ENCODE measurements around the gene APOA1. TPM values are rescaled to one million over a fixed set of nuclear protein-coding genes. Genes with fewer than 3 reads are reported as not detected.

APOA1 gene
- total and polyA plus RNA-seq, 2 of the 4 experiments (the other 2 are of a cell fraction), result 0.18 to 0.89 TPM

GRCh38 chr11:116821050-116821918, 16.1 kb downstream of the APOA1 start:
- in situ Hi-C loops (cut with MboI; ENCODE audit: low sequenced_read_pairs) (no loop called here), dilution Hi-C loops (cut with HindIII; ENCODE audit: low sequenced_read_pairs, unreplicated experiment) (no loop called here), intact Hi-C loops (cut with micrococcal nuclease) (no loop called here)
- ATAC-seq (ENCODE audit: low read depth) (no peak), DNase-seq (no peak)
- ChIA-PET POLR2A (ENCODE audit: unreplicated experiment) (no interaction called here), CTCF (interaction anchor here (1.5 kb wide), 1 partner anchor 30 kb away, joined by 3 read pairs; the partner anchor contains the start of gene APOA5)
- no peak overlapping the region for H4K5ac ChIP-seq (ENCODE audit: low read depth, low read length)
- H2BK15ac ChIP-seq (ENCODE audit: low read depth, low read length), result no peak overlapping the region
- H3K4me1 ChIP-seq (ENCODE audit: control insufficient read depth, insufficient read depth, low read length), result no peaks in the 10 kb centered on the region
- H4K20me1 ChIP-seq (ENCODE audit: insufficient read depth, low read length), result no peaks in the 10 kb centered on the region
- H3K23ac ChIP-seq (ENCODE audit: low read depth, low read length), result no peak overlapping the region
- no peaks in the 10 kb centered on the region for H3K9me3 ChIP-seq (ENCODE audit: control insufficient read depth, insufficient read depth, low read length)
- no peak overlapping the region for H3K18ac ChIP-seq (ENCODE audit: low read depth, low read length)
- H3K27ac ChIP-seq (ENCODE audit: insufficient read depth, low read length), result no peak overlapping the region
- H2AFZ ChIP-seq (replicated peaks; ENCODE audit: low read length, poor library complexity), result peak overlapping the region; percentile 51
- H2AK5ac ChIP-seq (ENCODE audit: low read depth, low read length), result no peak overlapping the region
- no peak overlapping the region for H3K4me2 ChIP-seq (ENCODE audit: low read depth, low read length)
- H3K9ac ChIP-seq (ENCODE audit: low read depth, low read length), result no peak overlapping the region
- no peak overlapping the region for H2AK9ac ChIP-seq (replicated peaks; ENCODE audit: low read depth, low read length, poor library complexity)
- H3K14ac ChIP-seq (replicated peaks; ENCODE audit: low read depth, low read length), result no peak overlapping the region
- no peak overlapping the region for H3K4ac ChIP-seq (ENCODE audit: low read depth, low read length)
- peaks cover 21% of the 10 kb centered on the region; the same call in 1 of the 2 replicates for H3K27me3 ChIP-seq (ENCODE audit: control insufficient read depth, insufficient read depth, low read length)
- no peak overlapping the region for H4K8ac ChIP-seq (ENCODE audit: low read depth in 2 of 2, low read length in 2 of 2)
- H4K91ac ChIP-seq (ENCODE audit: insufficient read depth, low read depth, low read length), result no peak overlapping the region
- H2BK120ac ChIP-seq (ENCODE audit: low read depth, low read length), result no peak overlapping the region
- no TSS peak for BruUV-seq (replicated peaks)
- no peaks in the 10 kb centered on the region for H3K79me1 ChIP-seq (ENCODE audit: low read depth in 1 of 2, low read length in 2 of 2)
- H3K56ac ChIP-seq (ENCODE audit: extremely low read depth, insufficient read depth, low read length), result no peak overlapping the region
- H3K4me3 ChIP-seq (ENCODE audit: insufficient read depth, low read depth, low read length), result no peak overlapping the region
- WGBS, 2 experiments (ENCODE audit: extremely low coverage in 2 of 2, insufficient read length in 1 of 2), result 92% methylated on average over 33 of the region's 51 CpGs; no CpG with 5 or more reads in 1 of the 2 experiments
- no peak overlapping the region for H2BK5ac ChIP-seq (ENCODE audit: low read depth, low read length, poor library complexity, severe bottlenecking)
- H3K36me3 ChIP-seq (ENCODE audit: control insufficient read depth, insufficient read depth, low read length), result no peaks in the 10 kb centered on the region
- H3K9me1 ChIP-seq (ENCODE audit: insufficient read depth, low read length), result no peaks in the 10 kb centered on the region
- H2BK20ac ChIP-seq (ENCODE audit: low read depth, low read length), result no peak overlapping the region
- TF ChIP-seq USF2 (IDR thresholded peaks at IDR 0.05; ENCODE audit: low read depth, low read length) (no peak), RCOR1 (IDR thresholded peaks at IDR 0.05; ENCODE audit: insufficient replicate concordance, low read length) (no peak), BHLHE40 (IDR thresholded peaks at IDR 0.05; ENCODE audit: low read depth, low read length) (no peak), CTCF (conservative IDR thresholded peaks at IDR 0.05; ENCODE audit: low read depth, low read length) (no peak), SMC3 (IDR thresholded peaks at IDR 0.05; ENCODE audit: low read depth, low read length) (no peak), MAFK (IDR thresholded peaks at IDR 0.05; ENCODE audit: low read depth, low read length) (no peak), POLR2A (IDR thresholded peaks at IDR 0.05; ENCODE audit: low read depth, low read length) (no peak), CEBPB (IDR thresholded peaks at IDR 0.05; ENCODE audit: low read depth, low read length) (no peak), MAZ (IDR thresholded peaks at IDR 0.05; ENCODE audit: borderline replicate concordance, low read depth, low read length) (no peak), MXI1 (IDR thresholded peaks at IDR 0.05; ENCODE audit: borderline replicate concordance, low read depth, low read length) (no peak), FOS (IDR thresholded peaks at IDR 0.05; ENCODE audit: low read depth, low read length) (no peak), NFE2L2 (IDR thresholded peaks at IDR 0.05; ENCODE audit: low read depth, low read length) (no peak), CHD1 (IDR thresholded peaks at IDR 0.05; ENCODE audit: low read depth, low read length) (no peak), RAD21 (IDR thresholded peaks at IDR 0.05; ENCODE audit: low read length) (no peak), ELK1 (IDR thresholded peaks at IDR 0.05; ENCODE audit: borderline replicate concordance, low read depth, low read length) (no peak)

All from IMR-90 (cell line).